Muscle layer of colon (tissue), 2 donors: ENCODE results near the gene ADGB.

Experiments
- H3K27ac ChIP-seq: one replicate; pipeline ENCODE4 v1.7.0; 2013; ENCODE audit warnings: low read depth, mild to moderate bottlenecking, low read length, moderate library complexity
- H3K27me3 ChIP-seq, 2 donors: one replicate each; pipeline ENCODE4 v1.7.0; 2013; ENCODE audit warnings: low read length in 2 of 2, mild to moderate bottlenecking in 2 of 2; ENCODE audit not compliant: insufficient read depth in 2 of 2, control insufficient read depth in 1 of 2
- H3K36me3 ChIP-seq: one replicate; pipeline ENCODE4 v1.7.0; 2013; ENCODE audit warnings: mild to moderate bottlenecking, low read length; ENCODE audit not compliant: insufficient read depth
- H3K4me1 ChIP-seq: one replicate; pipeline ENCODE4 v1.7.0; 2013; ENCODE audit warnings: mild to moderate bottlenecking, low read length; ENCODE audit not compliant: insufficient read depth
- H3K4me3 ChIP-seq, 2 donors: one replicate each; pipeline ENCODE4 v1.7.0; 2013; ENCODE audit warnings: low read length in 2 of 2, low read depth in 1 of 2, mild to moderate bottlenecking in 1 of 2, moderate library complexity in 1 of 2
- H3K9ac ChIP-seq: one replicate; pipeline ENCODE4 v1.7.0; 2013; ENCODE audit warnings: low read length
- H3K9me3 ChIP-seq: one replicate; pipeline ENCODE4 v1.7.0; 2013; ENCODE audit warnings: mild to moderate bottlenecking, low read length
- donor health status: abdominal sarcoma.
- donor health status: Adenocarcinoma of cecum.

The ADGB gene

GRCh38 chr6:146635165-146635564 lies 36.4 kb downstream of the ADGB start:
- Histone ChIP-seq H3K36me3 (no peaks in the 10 kb centered on the region), H3K4me1 (no peaks in the 10 kb centered on the region), H3K27ac (no peak overlapping the region), H3K9me3 (no peaks in the 10 kb centered on the region), H3K4me3 (no peak overlapping the region), H3K9ac (no peak overlapping the region), H3K27me3 (no peaks in the 10 kb centered on the region)

DNA sequence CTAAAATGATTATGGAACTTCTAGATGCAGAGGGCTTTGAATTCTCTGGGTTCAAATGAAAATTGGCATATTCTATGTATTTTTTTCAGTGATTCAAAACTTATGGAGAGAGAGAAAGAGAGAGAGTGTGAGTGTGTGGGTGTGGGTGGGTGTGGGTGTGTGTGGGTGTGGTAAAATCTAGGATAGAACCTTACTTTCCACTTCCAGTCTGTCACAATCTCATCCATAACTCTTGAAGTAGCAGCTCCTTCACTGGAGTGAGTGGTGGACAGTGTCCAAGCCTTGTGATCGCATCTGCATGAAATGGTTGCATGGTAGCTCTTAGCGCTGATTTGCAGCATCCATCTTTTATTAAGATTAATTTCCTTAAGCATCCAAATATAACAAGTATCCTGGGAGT lies 37.7 kb downstream of the ADGB start:
- H3K4me1 ChIP-seq, result no peaks in the 10 kb centered on the region
- no peaks in the 10 kb centered on the region for H3K27me3 ChIP-seq
- H3K9me3 ChIP-seq, result no peaks in the 10 kb centered on the region
- H3K27ac ChIP-seq, result no peak overlapping the region
- no peak overlapping the region for H3K4me3 ChIP-seq
- no peak overlapping the region for H3K9ac ChIP-seq
- H3K36me3 ChIP-seq, result no peaks in the 10 kb centered on the region

DNA sequence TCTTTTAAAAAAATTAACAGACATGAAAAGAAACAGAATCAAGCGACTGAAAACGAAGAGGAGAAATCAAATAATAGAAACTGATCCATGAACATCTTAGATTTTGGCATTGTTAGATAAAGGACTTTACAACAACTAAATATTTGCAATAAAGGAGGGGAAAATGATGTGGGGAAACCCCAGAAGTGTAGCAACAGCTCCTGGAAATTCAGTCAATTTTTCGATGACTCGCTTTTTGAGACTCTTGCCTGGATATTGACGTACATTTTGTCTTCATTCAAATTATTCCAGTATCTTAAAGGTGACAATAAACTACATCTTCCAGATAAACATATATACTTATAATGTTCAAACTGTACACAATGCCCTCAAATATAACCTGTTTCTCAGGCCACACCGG lies 44.1 kb downstream of the ADGB start:
- no peak overlapping the region for H3K9ac ChIP-seq
- no peaks in the 10 kb centered on the region for H3K4me1 ChIP-seq
- no peak overlapping the region for H3K27ac ChIP-seq
- H3K9me3 ChIP-seq, result no peaks in the 10 kb centered on the region
- no peaks in the 10 kb centered on the region for H3K27me3 ChIP-seq
- H3K4me3 ChIP-seq, result no peak overlapping the region
- H3K36me3 ChIP-seq, result no peaks in the 10 kb centered on the region

DNA sequence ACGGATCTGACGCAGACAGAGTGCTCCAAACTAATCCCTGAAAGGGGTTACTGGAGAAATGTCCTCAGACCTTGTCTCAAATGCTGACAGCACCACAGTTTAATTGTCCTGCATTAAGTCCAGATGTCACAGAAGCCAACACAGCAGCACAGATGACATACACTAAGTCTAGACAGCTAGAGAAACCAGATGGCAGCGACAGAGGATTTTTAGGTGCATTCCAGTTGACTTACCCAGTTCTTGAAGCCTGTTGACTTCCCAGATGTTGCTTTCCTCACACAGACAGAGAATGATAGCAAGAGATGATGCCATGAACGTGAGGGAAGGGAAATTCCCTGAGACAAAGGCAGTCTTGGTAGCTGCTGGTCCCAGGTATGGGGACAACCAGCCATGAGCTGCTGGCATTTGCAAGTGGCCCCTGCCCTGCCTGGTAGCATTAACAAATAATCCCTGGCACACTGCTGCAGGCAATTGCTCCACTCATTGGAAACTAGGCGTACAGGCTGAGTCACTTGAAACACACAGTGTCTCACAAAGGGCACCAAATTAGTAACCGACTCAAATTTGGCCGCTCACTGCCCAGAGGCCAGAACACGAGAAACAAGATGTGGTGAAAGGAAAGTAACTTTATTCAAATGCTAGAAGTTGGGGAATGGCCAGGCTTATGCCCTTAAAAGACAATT lies 52.2 kb downstream of the ADGB start:
- H3K4me3 ChIP-seq, result no peak overlapping the region
- H3K27ac ChIP-seq, result no peak overlapping the region
- no peak overlapping the region for H3K9ac ChIP-seq
- no peaks in the 10 kb centered on the region for H3K36me3 ChIP-seq
- H3K9me3 ChIP-seq, result no peaks in the 10 kb centered on the region
- no peaks in the 10 kb centered on the region for H3K27me3 ChIP-seq
- no peaks in the 10 kb centered on the region for H3K4me1 ChIP-seq

DNA sequence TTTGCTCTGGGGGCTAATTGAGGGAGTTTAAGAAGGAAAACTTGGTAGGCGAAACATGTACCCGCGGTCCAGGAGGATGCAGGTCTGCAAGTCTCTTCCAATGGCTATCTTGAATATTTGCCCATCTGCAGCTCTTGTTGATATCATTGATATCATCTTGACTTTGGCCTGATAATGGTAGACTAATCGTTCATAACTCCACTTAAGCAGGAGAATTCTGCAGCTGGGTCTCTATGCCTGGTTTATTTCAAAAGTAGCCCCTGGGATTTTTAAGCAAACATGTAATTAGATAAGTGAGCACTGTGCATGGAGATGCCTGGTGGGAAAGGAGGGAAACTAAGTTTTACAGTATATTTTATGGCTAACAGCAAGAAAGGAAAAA lies 52.7 kb downstream of the ADGB start:
- no peaks in the 10 kb centered on the region for H3K27me3 ChIP-seq
- no peak overlapping the region for H3K9ac ChIP-seq
- H3K4me1 ChIP-seq, result no peaks in the 10 kb centered on the region
- no peak overlapping the region for H3K27ac ChIP-seq
- no peaks in the 10 kb centered on the region for H3K36me3 ChIP-seq
- H3K9me3 ChIP-seq, result no peaks in the 10 kb centered on the region
- H3K4me3 ChIP-seq, result no peak overlapping the region

DNA sequence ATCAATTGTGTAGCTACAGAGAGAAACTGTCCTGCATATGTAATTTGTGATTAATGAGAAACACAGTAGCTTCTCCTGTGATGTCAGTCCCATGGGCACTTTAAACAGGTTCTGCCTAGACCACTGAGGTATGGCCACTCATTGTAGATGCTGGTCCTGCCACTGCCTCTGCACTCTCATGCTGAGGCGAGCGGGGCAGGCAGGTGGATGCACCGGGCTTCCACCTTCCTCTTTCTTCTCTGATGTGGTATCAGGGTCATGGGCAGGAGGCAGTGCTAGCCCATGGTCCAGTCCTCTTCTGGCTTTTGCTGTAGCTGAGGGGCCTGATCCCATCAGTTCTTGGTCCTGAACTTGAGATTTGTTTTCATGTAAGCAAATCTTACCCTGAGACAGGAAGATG lies 58.7 kb downstream of the ADGB start:
- Histone ChIP-seq H3K4me3 (no peak overlapping the region), H3K4me1 (no peaks in the 10 kb centered on the region), H3K9me3 (no peaks in the 10 kb centered on the region), H3K27ac (no peak overlapping the region), H3K27me3 (no peaks in the 10 kb centered on the region), H3K36me3 (no peaks in the 10 kb centered on the region), H3K9ac (no peak overlapping the region)

GRCh38 chr6:146664871-146665360 lies 66.1 kb downstream of the ADGB start:
- H3K36me3 ChIP-seq, result no peaks in the 10 kb centered on the region
- no peaks in the 10 kb centered on the region for H3K27me3 ChIP-seq
- no peak overlapping the region for H3K27ac ChIP-seq
- no peak overlapping the region for H3K4me3 ChIP-seq
- no peaks in the 10 kb centered on the region for H3K4me1 ChIP-seq
- no peak overlapping the region for H3K9ac ChIP-seq
- no peaks in the 10 kb centered on the region for H3K9me3 ChIP-seq

DNA sequence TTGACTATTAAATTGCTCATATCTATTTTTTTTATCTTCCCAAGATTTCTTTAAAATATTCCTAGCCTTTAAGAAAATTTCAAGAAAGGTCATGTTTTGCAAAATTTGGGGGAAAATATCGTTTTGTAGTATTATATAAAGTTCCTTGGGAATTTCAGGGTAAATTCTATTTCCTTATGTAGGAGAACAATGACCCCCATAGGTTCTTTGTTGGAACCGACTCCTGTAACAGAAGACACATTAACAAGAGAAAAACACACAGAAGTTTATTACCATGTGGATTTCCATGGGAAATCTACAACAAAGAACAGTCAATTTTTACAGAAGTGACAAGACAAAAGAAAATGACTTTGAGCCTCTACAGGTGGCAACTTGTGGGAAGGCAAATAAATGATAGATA lies 68.1 kb downstream of the ADGB start:
- Histone ChIP-seq H3K4me1 (no peaks in the 10 kb centered on the region), H3K4me3 (no peak overlapping the region), H3K27me3 (no peaks in the 10 kb centered on the region), H3K9ac (no peak overlapping the region), H3K36me3 (no peaks in the 10 kb centered on the region), H3K9me3 (no peaks in the 10 kb centered on the region), H3K27ac (no peak overlapping the region)

- no peaks in the 10 kb centered on the region for H3K36me3 ChIP-seq
- H3K4me1 ChIP-seq, result no peaks in the 10 kb centered on the region
- H3K27ac ChIP-seq, result no peak overlapping the region
- H3K9ac ChIP-seq, result no peak overlapping the region
- H3K9me3 ChIP-seq, result no peaks in the 10 kb centered on the region
- H3K27me3 ChIP-seq, result no peaks in the 10 kb centered on the region
- no peak overlapping the region for H3K4me3 ChIP-seq
Observed at GRCh38 chr6:146670161-146670560, 71.4 kb downstream of the ADGB start.

DNA sequence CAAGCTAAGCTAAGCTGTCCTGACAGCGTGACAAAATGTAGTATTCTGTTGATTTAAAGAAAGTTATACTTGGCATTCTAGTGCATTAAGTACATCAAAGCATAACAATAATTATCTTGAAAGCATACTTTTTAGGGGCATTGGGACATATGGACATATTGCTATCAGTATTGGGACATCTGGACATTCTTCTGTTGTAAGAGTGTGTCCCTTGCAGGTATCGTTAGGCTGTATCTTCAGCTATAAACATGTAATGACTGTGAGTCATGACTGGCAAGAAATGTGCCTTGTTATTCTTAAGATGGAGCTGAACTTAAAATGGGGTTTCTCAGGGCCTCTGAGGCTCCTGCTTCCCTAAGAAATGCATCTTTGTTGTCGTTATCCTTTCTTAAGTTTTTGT lies 74.3 kb downstream of the ADGB start:
- no peak overlapping the region for H3K9ac ChIP-seq

GRCh38 chr6:146679386-146679785 lies 80.6 kb downstream of the ADGB start:
- H3K27me3 ChIP-seq, result no peaks in the 10 kb centered on the region
- no peaks in the 10 kb centered on the region for H3K36me3 ChIP-seq
- H3K9ac ChIP-seq, result no peak overlapping the region
- no peaks in the 10 kb centered on the region for H3K4me1 ChIP-seq
- no peak overlapping the region for H3K27ac ChIP-seq
- no peak overlapping the region for H3K4me3 ChIP-seq
- no peaks in the 10 kb centered on the region for H3K9me3 ChIP-seq

More for the DNA sequence above, 74.3 kb downstream of the ADGB start:
- H3K36me3 ChIP-seq, result no peaks in the 10 kb centered on the region
- H3K4me1 ChIP-seq, result no peaks in the 10 kb centered on the region
- H3K27me3 ChIP-seq, result no peaks in the 10 kb centered on the region
- H3K4me3 ChIP-seq, result no peak overlapping the region
- H3K9me3 ChIP-seq, result no peaks in the 10 kb centered on the region
- no peak overlapping the region for H3K27ac ChIP-seq

GRCh38 chr6:146682919-146683318 lies 84.1 kb downstream of the ADGB start:
- H3K9me3 ChIP-seq, result no peaks in the 10 kb centered on the region
- H3K27me3 ChIP-seq, result no peaks in the 10 kb centered on the region

More at GRCh38 chr6:146682919-146683318, 84.1 kb downstream of the ADGB start:
- no peak overlapping the region for H3K4me3 ChIP-seq
- H3K36me3 ChIP-seq, result no peaks in the 10 kb centered on the region
- no peak overlapping the region for H3K9ac ChIP-seq
- H3K4me1 ChIP-seq, result no peaks in the 10 kb centered on the region
- no peak overlapping the region for H3K27ac ChIP-seq
